Measurements from ENCODE around the gene SBF1. TPM values are rescaled to one million over a fixed set of nuclear protein-coding genes. Genes with fewer than 3 reads are reported as not detected.

Gene SBF1
- total RNA-seq, 1 donor from 2014 or later: 206 TPM

- Mint-ChIP-seq H3K4me3 (ENCODE audit: unreplicated experiment) (no peak overlapping the region), H3K27me3 (ENCODE audit: unreplicated experiment) (peaks cover 3% of the 10 kb centered on the region), H3K4me1 (ENCODE audit: low read depth, unreplicated experiment) (no peaks in the 10 kb centered on the region), H3K27ac (ENCODE audit: unreplicated experiment) (no peak overlapping the region), H3K9me3 (ENCODE audit: unreplicated experiment) (peaks cover 6% of the 10 kb centered on the region), H3K36me3 (ENCODE audit: unreplicated experiment) (no peaks in the 10 kb centered on the region)
- peak; percentile 62 for DNase-seq
- TF ChIP-seq CTCF (IDR thresholded peaks at IDR 0.05; ENCODE audit: partially characterized antibody, unreplicated experiment): no peak
Measured at GRCh38 chr22:50503475-50504145, 28.8 kb upstream of the SBF1 start.

GRCh38 chr22:50502628-50503474 lies 28.0 kb upstream of the SBF1 start:
- H3K27me3 Mint-ChIP-seq (ENCODE audit: unreplicated experiment): peaks cover 3% of the 10 kb centered on the region
- peak; percentile 15 for DNase-seq
- H3K36me3 Mint-ChIP-seq (ENCODE audit: unreplicated experiment): no peaks in the 10 kb centered on the region
- no peak overlapping the region for H3K27ac Mint-ChIP-seq (ENCODE audit: unreplicated experiment)
- H3K4me3 Mint-ChIP-seq (ENCODE audit: unreplicated experiment): no peak overlapping the region
- no peaks in the 10 kb centered on the region for H3K4me1 Mint-ChIP-seq (ENCODE audit: low read depth, unreplicated experiment)
- no peak for TF ChIP-seq CTCF (IDR thresholded peaks at IDR 0.05; ENCODE audit: partially characterized antibody, unreplicated experiment)
- H3K9me3 Mint-ChIP-seq (ENCODE audit: unreplicated experiment): peaks cover 6% of the 10 kb centered on the region

- H3K4me1 Mint-ChIP-seq (ENCODE audit: low read depth, unreplicated experiment): no peaks in the 10 kb centered on the region
- TF ChIP-seq CTCF (IDR thresholded peaks at IDR 0.05; ENCODE audit: partially characterized antibody, unreplicated experiment): no peak
- H3K27me3 Mint-ChIP-seq (ENCODE audit: unreplicated experiment): peaks cover 1% of the 10 kb centered on the region
- H3K9me3 Mint-ChIP-seq (ENCODE audit: unreplicated experiment): peaks cover 4% of the 10 kb centered on the region
- DNase-seq: peak; percentile 13
- H3K36me3 Mint-ChIP-seq (ENCODE audit: unreplicated experiment): no peaks in the 10 kb centered on the region
- H3K27ac Mint-ChIP-seq (ENCODE audit: unreplicated experiment): no peak overlapping the region
- no peak overlapping the region for H3K4me3 Mint-ChIP-seq (ENCODE audit: unreplicated experiment)
Measured at GRCh38 chr22:50502096-50502495, 27.3 kb upstream of the SBF1 start.

GRCh38 chr22:50500452-50500851 lies 25.6 kb upstream of the SBF1 start:
- Mint-ChIP-seq H3K36me3 (ENCODE audit: unreplicated experiment) (no peaks in the 10 kb centered on the region), H3K4me1 (ENCODE audit: low read depth, unreplicated experiment) (no peaks in the 10 kb centered on the region), H3K4me3 (ENCODE audit: unreplicated experiment) (no peak overlapping the region), H3K27ac (ENCODE audit: unreplicated experiment) (no peak overlapping the region), H3K27me3 (ENCODE audit: unreplicated experiment) (no peaks in the 10 kb centered on the region), H3K9me3 (ENCODE audit: unreplicated experiment) (peaks cover 2% of the 10 kb centered on the region)
- no peak for DNase-seq
- TF ChIP-seq CTCF (IDR thresholded peaks at IDR 0.05; ENCODE audit: partially characterized antibody, unreplicated experiment): no peak

Measured in glutamatergic neuron (in vitro differentiated cells).